H9 (cell line): ENCODE measurements around the gene CFAP46. TPM values are rescaled to one million over a fixed set of nuclear protein-coding genes. Genes with fewer than 3 reads are reported as not detected.

Experiments
- DNase-seq: peaks from one replicate; pipeline ENCODE4 v3.0.0-alpha.2; 2017
- H2AFZ ChIP-seq: one replicate; pipeline ENCODE4 v1.6.1; 2013; ENCODE audit warnings: mild to moderate bottlenecking, low read length, control low read depth, moderate library complexity
- H2AK5ac ChIP-seq: 2 replicates; pipeline ENCODE4 v1.6.1; 2013; ENCODE audit warnings: low read length, control low read depth, mixed read lengths; ENCODE audit not compliant: insufficient read length
- H2BK120ac ChIP-seq: one replicate; pipeline ENCODE4 v1.6.1; 2013; ENCODE audit warnings: low read depth, mild to moderate bottlenecking, low read length, control low read depth, inconsistent platforms; ENCODE audit not compliant: poor library complexity, severe bottlenecking
- H2BK12ac ChIP-seq: 2 replicates; pipeline ENCODE4 v1.6.1; 2013; ENCODE audit warnings: low read length, control low read depth, mixed read lengths, low read depth; ENCODE audit not compliant: insufficient read length
- H2BK15ac ChIP-seq: 2 replicates; pipeline ENCODE4 v1.6.1; 2013; ENCODE audit warnings: low read depth, low read length, control low read depth
- H2BK20ac ChIP-seq: one replicate; pipeline ENCODE4 v1.6.1; 2013; ENCODE audit warnings: low read depth, mild to moderate bottlenecking, low read length, control low read depth, inconsistent platforms; ENCODE audit not compliant: poor library complexity, severe bottlenecking
- H2BK5ac ChIP-seq: 2 replicates; pipeline ENCODE4 v1.6.1; 2013; ENCODE audit warnings: low read length, control low read depth, mixed read lengths; ENCODE audit not compliant: insufficient read length
- H3K14ac ChIP-seq: 2 replicates; pipeline ENCODE4 v1.6.1; 2013; ENCODE audit warnings: low read length, control low read depth; ENCODE audit not compliant: insufficient read depth
- H3K18ac ChIP-seq: 2 replicates; pipeline ENCODE4 v1.6.1; 2013; ENCODE audit warnings: low read depth, mild to moderate bottlenecking, mixed read lengths, low read length, control low read depth; ENCODE audit not compliant: insufficient read length
- H3K23ac ChIP-seq: 2 replicates; pipeline ENCODE4 v1.6.1; 2013; ENCODE audit warnings: low read length, control low read depth, mixed read lengths, low read depth; ENCODE audit not compliant: insufficient read length
- H3K23me2 ChIP-seq: 2 replicates; pipeline ENCODE4 v1.6.1; 2013; ENCODE audit warnings: low read depth, mild to moderate bottlenecking, mixed read lengths, low read length, control low read depth; ENCODE audit not compliant: insufficient read length, poor library complexity, severe bottlenecking
- H3K27ac ChIP-seq: 2 replicates; pipeline ENCODE4 v1.5.1; 2013; ENCODE audit warnings: low read length, control low read depth, mixed read lengths, low read depth; ENCODE audit not compliant: insufficient read length
- H3K27me3 ChIP-seq: 2 replicates; pipeline ENCODE4 v1.6.1; 2013; ENCODE audit warnings: low read length, control low read depth, inconsistent platforms; ENCODE audit not compliant: insufficient read depth
- H3K4ac ChIP-seq: 2 replicates; pipeline ENCODE4 v1.6.1; 2013; ENCODE audit warnings: low read depth, mild to moderate bottlenecking, control low read depth, inconsistent platforms, low read length, moderate library complexity
- H3K4me1 ChIP-seq: 2 replicates; pipeline ENCODE4 v1.6.1; 2013; ENCODE audit warnings: low read length, control low read depth, inconsistent platforms; ENCODE audit not compliant: insufficient read depth
- H3K4me2 ChIP-seq: 2 replicates; pipeline ENCODE4 v1.6.1; 2013; ENCODE audit warnings: low read length, control low read depth, mixed read lengths; ENCODE audit not compliant: insufficient read length, insufficient read depth
- H3K56ac ChIP-seq: 2 replicates; pipeline ENCODE4 v1.6.1; 2013; ENCODE audit warnings: low read depth, mild to moderate bottlenecking, mixed read lengths, low read length, control low read depth; ENCODE audit not compliant: insufficient read length
- H3K79me1 ChIP-seq: 2 replicates; pipeline ENCODE4 v1.6.1; 2013; ENCODE audit warnings: low read depth, mild to moderate bottlenecking, moderate library complexity, low read length, control low read depth, inconsistent platforms; ENCODE audit not compliant: insufficient read depth, poor library complexity, severe bottlenecking
- H3K79me2 ChIP-seq: 2 replicates; pipeline ENCODE4 v1.6.1; 2013; ENCODE audit warnings: low read length, control low read depth, inconsistent platforms; ENCODE audit not compliant: insufficient read depth
- H3K9ac ChIP-seq: 2 replicates; pipeline ENCODE4 v1.6.1; 2013; ENCODE audit warnings: low read length, control low read depth, mixed read lengths; ENCODE audit not compliant: insufficient read length; ENCODE audit errors: extremely low read depth
- H3K9me3 ChIP-seq: one replicate; pipeline ENCODE4 v1.6.1; 2013; ENCODE audit warnings: low read depth, low read length, inconsistent platforms; ENCODE audit not compliant: control insufficient read depth
- H3T11ph ChIP-seq: one replicate; pipeline ENCODE4 v1.6.1; 2013; ENCODE audit warnings: mild to moderate bottlenecking, low read length, control low read depth, inconsistent platforms
- H4K20me1 ChIP-seq: one replicate; pipeline ENCODE4 v1.6.1; 2013; ENCODE audit not compliant: control insufficient read depth, insufficient read length, insufficient read depth
- H4K5ac ChIP-seq: 2 replicates; pipeline ENCODE4 v1.6.1; 2013; ENCODE audit warnings: low read depth, mild to moderate bottlenecking, mixed read lengths, low read length, control low read depth; ENCODE audit not compliant: insufficient read length
- H4K8ac ChIP-seq: replicated peaks from 2 replicates; pipeline ENCODE4 v1.6.1; 2013; ENCODE audit warnings: low read length, control low read depth, mixed read lengths, low read depth; ENCODE audit not compliant: insufficient read length
- H4K91ac ChIP-seq: 2 replicates; pipeline ENCODE4 v1.6.1; 2013; ENCODE audit warnings: low read depth, mild to moderate bottlenecking, moderate library complexity, mixed read lengths, low read length, control low read depth; ENCODE audit not compliant: insufficient read length
- H3K27ac Mint-ChIP-seq, 3 experiments: 2 replicates in 2 of 3; 3 replicates in 1 of 3; pipeline ENCODE4 v1.8.0; 2020 to 2021; ENCODE audit warnings: mixed read lengths in 3 of 3, mild to moderate bottlenecking in 1 of 3, moderate library complexity in 1 of 3
- H3K27me3 Mint-ChIP-seq: 2 replicates; pipeline ENCODE4 v1.8.0; 2021; ENCODE audit warnings: low read depth, mild to moderate bottlenecking, moderate library complexity, mixed read lengths
- H3K36me3 Mint-ChIP-seq, 3 experiments: 2 replicates in 2 of 3; 3 replicates in 1 of 3; pipeline ENCODE4 v1.8.0; 2020 to 2021; ENCODE audit warnings: low read depth in 3 of 3, mixed read lengths in 3 of 3; ENCODE audit not compliant: insufficient read depth in 1 of 3
- H3K4me1 Mint-ChIP-seq, 2 experiments: 2 replicates each; pipeline ENCODE4 v1.8.0; 2020; ENCODE audit warnings: mixed read lengths in 2 of 2
- H3K4me3 Mint-ChIP-seq, 2 experiments: 2 replicates in 1 of 2; 3 replicates in 1 of 2; pipeline ENCODE4 v1.8.0; 2020 to 2021; ENCODE audit warnings: mild to moderate bottlenecking in 2 of 2, mixed read lengths in 2 of 2, moderate library complexity in 1 of 2
- H3K9me3 Mint-ChIP-seq, 2 experiments: 2 replicates in 1 of 2; 3 replicates in 1 of 2; pipeline ENCODE4 v1.8.0; 2020; ENCODE audit warnings: mild to moderate bottlenecking in 2 of 2, mixed read lengths in 2 of 2, moderate library complexity in 1 of 2
- CTCF ChIP-seq: fragments of 200-600 bp; sonication (generic); conservative IDR thresholded peaks from 3 replicates; pipeline ENCODE4 v1.8.0; 2021; ENCODE audit warnings: antibody characterized with exemption, mild to moderate bottlenecking
- WGBS: extraction: QIAGEN DNeasy Blood & Tissue Kit; methylation state at CpG from one replicate; pipeline ENCODE4 v1.1.7; 2013; ENCODE audit warnings: missing lambda C conversion rate, low lambda C conversion rate, mixed read lengths; ENCODE audit not compliant: insufficient read length; ENCODE audit errors: extremely low coverage; 5-methylcytosine and 5-hydroxymethylcytosine counted together
- total RNA-seq: library from RNA; stranded (reverse); gene quantifications from 2 replicates; pipeline ENCODE4 v1.2.1, GENCODE V29; 2021

Gene CFAP46
- total RNA-seq, 1 experiment from 2014 or later: 3.1 TPM

DNA sequence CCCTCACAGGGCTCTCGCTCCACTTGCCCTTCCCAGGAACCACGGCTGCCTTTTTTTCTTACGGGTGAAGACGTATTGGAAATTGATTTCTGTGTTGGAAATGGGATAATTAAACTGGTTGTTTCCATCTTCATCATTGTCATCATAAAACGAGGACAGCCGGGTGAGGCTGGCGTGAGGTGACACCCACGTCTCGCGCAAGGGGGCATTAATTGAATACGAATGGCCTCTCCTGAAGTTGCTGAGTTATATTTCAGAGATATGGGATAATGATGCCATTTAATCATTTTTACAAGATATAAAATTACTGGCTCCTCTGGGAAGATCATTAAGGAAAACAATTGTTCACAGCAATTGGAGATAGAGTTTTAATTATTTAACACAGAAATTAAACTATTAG, 138.1 kb downstream of the CFAP46 start:
- no peaks in the 10 kb centered on the region for H3K4me1 ChIP-seq
- H3K9me3 Mint-ChIP-seq: peaks cover 0 to 6% of the 10 kb centered on the region in 2 experiments; a peak in 3 of 5 replicates
- no peak overlapping the region for H3K23ac ChIP-seq
- no peak overlapping the region for H3K14ac ChIP-seq
- no peaks in the 10 kb centered on the region; the same call in 1 of the 2 replicates for H3K27me3 Mint-ChIP-seq
- no peaks in the 10 kb centered on the region for H3K79me2 ChIP-seq
- H3T11ph ChIP-seq: no peak overlapping the region
- TF ChIP-seq CTCF: no peak
- no peak overlapping the region for H2BK15ac ChIP-seq
- no peak overlapping the region for H3K18ac ChIP-seq
- H2AFZ ChIP-seq: no peak overlapping the region
- no peak overlapping the region for H4K91ac ChIP-seq
- H3K79me1 ChIP-seq: no peaks in the 10 kb centered on the region
- no peaks in the 10 kb centered on the region for H3K23me2 ChIP-seq
- H3K27ac ChIP-seq: no peak overlapping the region
- no peak overlapping the region for H4K8ac ChIP-seq
- no peaks in the 10 kb centered on the region; a peak in 2 of 7 replicates for H3K36me3 Mint-ChIP-seq
- no peak overlapping the region for H2BK5ac ChIP-seq
- no peak for DNase-seq
- H2BK20ac ChIP-seq: no peak overlapping the region
- peaks cover 0 to 14% of the 10 kb centered on the region in 2 experiments; a peak in 2 of 4 replicates for H3K4me1 Mint-ChIP-seq
- no peaks in the 10 kb centered on the region for H4K20me1 ChIP-seq
- H2BK12ac ChIP-seq: no peak overlapping the region
- no peak overlapping the region for H3K4ac ChIP-seq
- H3K4me3 Mint-ChIP-seq: no peak overlapping the region
- no peaks in the 10 kb centered on the region for H3K9me3 ChIP-seq
- no peak overlapping the region for H3K56ac ChIP-seq
- H3K27me3 ChIP-seq: no peaks in the 10 kb centered on the region
- no peak overlapping the region for H2AK5ac ChIP-seq
- no peak overlapping the region for H3K4me2 ChIP-seq
- no peak overlapping the region for H4K5ac ChIP-seq
- H3K27ac Mint-ChIP-seq: no peak overlapping the region
- no CpG with 5 or more reads among the region's 11 CpGs for WGBS
- no peak overlapping the region for H2BK120ac ChIP-seq
- H3K9ac ChIP-seq: no peak overlapping the region
